Measurements from ENCODE around the gene HOXC11. TPM values are rescaled to one million over a fixed set of nuclear protein-coding genes. Genes with fewer than 3 reads are reported as not detected.

The HOXC11 gene
- total and polyA plus RNA-seq, 10 of the 15 experiments (the other 5 are each of a cell fraction or from before 2014, with no cell fraction given): not detected

DNA sequence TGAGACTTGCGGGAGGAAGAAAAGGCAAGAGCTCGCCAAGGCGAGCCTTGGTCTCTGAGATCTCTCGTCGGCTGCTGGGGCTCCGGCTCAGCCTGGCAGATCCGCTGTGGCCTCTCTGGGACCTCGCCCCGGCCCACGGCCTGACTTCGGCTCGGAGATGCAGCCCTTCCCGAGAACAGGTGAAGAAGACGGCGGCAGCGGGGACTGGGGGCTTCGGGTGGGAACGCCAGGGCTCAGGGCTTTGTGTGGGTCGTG lies 21.0 kb downstream of the HOXC11 start:
- no TSS peak for BruUV-seq (replicated peaks)
- no peak for TF ChIP-seq SMAD5 (IDR thresholded peaks at IDR 0.05; ENCODE audit: low read depth)
- no peak for TF ChIP-seq GATAD2B (conservative IDR thresholded peaks at IDR 0.05; ENCODE audit: low read depth)
- TF ChIP-seq FOS (IDR thresholded peaks at IDR 0.05; ENCODE audit: borderline replicate concordance, extremely low read depth, insufficient read length): no peak
- no peak for TF ChIP-seq NFIC (IDR thresholded peaks at IDR 0.05; ENCODE audit: low read depth, low read length)
- no peak for TF ChIP-seq ESRRA (IDR thresholded peaks at IDR 0.05; ENCODE audit: low read length)
- no peak for TF ChIP-seq MEF2A (IDR thresholded peaks at IDR 0.05; ENCODE audit: insufficient read depth, low read depth, low read length)
- TF ChIP-seq POLR2A (IDR thresholded peaks at IDR 0.05; ENCODE audit: low read depth, low read length): no peak
- no peak for TF ChIP-seq STAT3 (IDR thresholded peaks at IDR 0.05; ENCODE audit: low read depth, low read length)
- TF ChIP-seq CBFB (IDR thresholded peaks at IDR 0.05; ENCODE audit: low read depth): no peak
- TF ChIP-seq ASH2L (IDR thresholded peaks at IDR 0.05; ENCODE audit: borderline replicate concordance, low read depth): no peak
- TF ChIP-seq, protein P1, sequence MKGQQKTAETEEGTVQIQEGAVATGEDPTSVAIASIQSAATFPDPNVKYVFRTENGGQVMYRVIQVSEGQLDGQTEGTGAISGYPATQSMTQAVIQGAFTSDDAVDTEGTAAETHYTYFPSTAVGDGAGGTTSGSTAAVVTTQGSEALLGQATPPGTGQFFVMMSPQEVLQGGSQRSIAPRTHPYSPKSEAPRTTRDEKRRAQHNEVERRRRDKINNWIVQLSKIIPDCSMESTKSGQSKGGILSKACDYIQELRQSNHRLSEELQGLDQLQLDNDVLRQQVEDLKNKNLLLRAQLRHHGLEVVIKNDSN (IDR thresholded peaks at IDR 0.05; ENCODE audit: borderline replicate concordance, extremely low read length, insufficient read depth, low read depth, low read length): no peak
- TF ChIP-seq, protein P2, sequence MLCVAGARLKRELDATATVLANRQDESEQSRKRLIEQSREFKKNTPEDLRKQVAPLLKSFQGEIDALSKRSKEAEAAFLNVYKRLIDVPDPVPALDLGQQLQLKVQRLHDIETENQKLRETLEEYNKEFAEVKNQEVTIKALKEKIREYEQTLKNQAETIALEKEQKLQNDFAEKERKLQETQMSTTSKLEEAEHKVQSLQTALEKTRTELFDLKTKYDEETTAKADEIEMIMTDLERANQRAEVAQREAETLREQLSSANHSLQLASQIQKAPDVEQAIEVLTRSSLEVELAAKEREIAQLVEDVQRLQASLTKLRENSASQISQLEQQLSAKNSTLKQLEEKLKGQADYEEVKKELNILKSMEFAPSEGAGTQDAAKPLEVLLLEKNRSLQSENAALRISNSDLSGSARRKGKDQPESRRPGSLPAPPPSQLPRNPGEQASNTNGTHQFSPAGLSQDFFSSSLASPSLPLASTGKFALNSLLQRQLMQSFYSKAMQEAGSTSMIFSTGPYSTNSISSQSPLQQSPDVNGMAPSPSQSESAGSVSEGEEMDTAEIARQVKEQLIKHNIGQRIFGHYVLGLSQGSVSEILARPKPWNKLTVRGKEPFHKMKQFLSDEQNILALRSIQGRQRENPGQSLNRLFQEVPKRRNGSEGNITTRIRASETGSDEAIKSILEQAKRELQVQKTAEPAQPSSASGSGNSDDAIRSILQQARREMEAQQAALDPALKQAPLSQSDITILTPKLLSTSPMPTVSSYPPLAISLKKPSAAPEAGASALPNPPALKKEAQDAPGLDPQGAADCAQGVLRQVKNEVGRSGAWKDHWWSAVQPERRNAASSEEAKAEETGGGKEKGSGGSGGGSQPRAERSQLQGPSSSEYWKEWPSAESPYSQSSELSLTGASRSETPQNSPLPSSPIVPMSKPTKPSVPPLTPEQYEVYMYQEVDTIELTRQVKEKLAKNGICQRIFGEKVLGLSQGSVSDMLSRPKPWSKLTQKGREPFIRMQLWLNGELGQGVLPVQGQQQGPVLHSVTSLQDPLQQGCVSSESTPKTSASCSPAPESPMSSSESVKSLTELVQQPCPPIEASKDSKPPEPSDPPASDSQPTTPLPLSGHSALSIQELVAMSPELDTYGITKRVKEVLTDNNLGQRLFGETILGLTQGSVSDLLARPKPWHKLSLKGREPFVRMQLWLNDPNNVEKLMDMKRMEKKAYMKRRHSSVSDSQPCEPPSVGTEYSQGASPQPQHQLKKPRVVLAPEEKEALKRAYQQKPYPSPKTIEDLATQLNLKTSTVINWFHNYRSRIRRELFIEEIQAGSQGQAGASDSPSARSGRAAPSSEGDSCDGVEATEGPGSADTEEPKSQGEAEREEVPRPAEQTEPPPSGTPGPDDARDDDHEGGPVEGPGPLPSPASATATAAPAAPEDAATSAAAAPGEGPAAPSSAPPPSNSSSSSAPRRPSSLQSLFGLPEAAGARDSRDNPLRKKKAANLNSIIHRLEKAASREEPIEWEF (IDR thresholded peaks at IDR 0.05; ENCODE audit: insufficient replicate concordance, low read depth, low read length): no peak
- no peak overlapping the region for H3K4me3 ChIP-seq
- no peak overlapping the region for H3K27ac ChIP-seq (ENCODE audit: control insufficient read depth, insufficient read depth)
- intact Hi-C loops (cut with micrococcal nuclease; ENCODE audit: unreplicated experiment) (no loop called here), in situ Hi-C loops (cut with MboI) (no loop called here)
- CTCF ChIA-PET: interaction anchor here (1.5 kb wide), 1 partner anchor 12 kb away, joined by 3 read pairs; no protein-coding TSS in a partner anchor
- ATAC-seq (no peak), DNase-seq (ENCODE audit: low read depth, low spot score) (no peak), FAIRE-seq (no peak)
- SMC1A ChIA-PET (ENCODE audit: uncharacterized antibody, unreplicated experiment): no interaction called here
- no peak overlapping the region for H2AFZ ChIP-seq (ENCODE audit: control insufficient read depth, low read depth, low read length)
- no peaks in the 10 kb centered on the region for H4K20me1 ChIP-seq (ENCODE audit: control insufficient read depth, insufficient read depth)
- H3K27me3 ChIP-seq (replicated peaks in 1 of 2; ENCODE audit: control insufficient read depth in 2 of 2, insufficient read depth in 2 of 2, low read length in 1 of 2): peaks cover 29 to 55% of the 10 kb centered on the region in 2 experiments
- RAD21 ChIA-PET (ENCODE audit: unreplicated experiment): no interaction called here
- H3K4me1 ChIP-seq (ENCODE audit: control insufficient read depth, insufficient read depth, low read length): peaks cover 14% of the 10 kb centered on the region
- H3K79me2 ChIP-seq (ENCODE audit: control insufficient read depth, insufficient read depth, low read length): no peaks in the 10 kb centered on the region
- WGBS (ENCODE audit: insufficient coverage, insufficient replicate concordance, low lambda C conversion rate, missing lambda C conversion rate): 11% methylated on average over 18 of the region's 19 CpGs
- H3K4me2 ChIP-seq (ENCODE audit: control insufficient read depth, insufficient read depth): no peak overlapping the region
- no peaks in the 10 kb centered on the region for H3K36me3 ChIP-seq (ENCODE audit: control insufficient read depth in 2 of 2, insufficient read depth in 2 of 2, low read length in 1 of 2)
- POLR2A ChIA-PET: no interaction called here
- H3K9ac ChIP-seq (ENCODE audit: control insufficient read depth, insufficient read depth, low read length): no peak overlapping the region
- no peaks in the 10 kb centered on the region for H3K9me3 ChIP-seq (replicated peaks; ENCODE audit: control insufficient read depth, insufficient read depth, low read length)

Measured in GM12878 (cell line).